GM21737 (cell line): ENCODE results near the gene MINDY3.

Experiments
- ATAC-seq: cut with Tn5 transposase; IDR thresholded peaks from one replicate; pipeline ENCODE4 v1.9.1; 2021; ENCODE audit warnings: mild to moderate bottlenecking, moderate library complexity; ENCODE audit not compliant: unreplicated experiment

The MINDY3 gene

DNA sequence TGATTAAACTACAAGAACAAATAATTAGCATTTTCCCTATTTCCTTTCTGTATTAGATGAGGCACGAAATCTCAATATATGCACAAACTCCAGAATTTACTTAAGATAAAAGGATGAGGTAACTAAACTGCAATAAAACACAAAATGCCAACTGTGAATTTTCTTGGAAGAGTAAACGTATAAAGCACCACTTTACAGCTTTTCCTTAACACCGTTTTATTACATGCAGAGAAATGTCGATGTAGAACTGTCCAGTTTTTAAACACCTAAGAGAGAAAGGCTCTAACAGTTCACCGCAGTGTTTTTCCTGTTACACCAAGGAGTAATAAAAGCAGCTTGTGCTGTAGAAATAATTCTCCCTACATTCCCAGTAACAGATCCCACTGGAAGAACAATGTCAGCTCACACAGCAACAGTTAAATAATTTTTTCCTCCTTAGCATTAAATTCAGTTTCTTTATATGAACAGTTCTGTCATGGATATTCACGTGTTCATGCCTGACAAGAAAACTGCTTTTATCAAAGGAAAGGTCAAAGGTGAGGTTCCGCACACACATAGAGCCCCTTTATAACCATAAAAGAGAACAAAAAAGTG is 52.0 kb downstream of the MINDY3 start:
- ATAC-seq = no peak

DNA sequence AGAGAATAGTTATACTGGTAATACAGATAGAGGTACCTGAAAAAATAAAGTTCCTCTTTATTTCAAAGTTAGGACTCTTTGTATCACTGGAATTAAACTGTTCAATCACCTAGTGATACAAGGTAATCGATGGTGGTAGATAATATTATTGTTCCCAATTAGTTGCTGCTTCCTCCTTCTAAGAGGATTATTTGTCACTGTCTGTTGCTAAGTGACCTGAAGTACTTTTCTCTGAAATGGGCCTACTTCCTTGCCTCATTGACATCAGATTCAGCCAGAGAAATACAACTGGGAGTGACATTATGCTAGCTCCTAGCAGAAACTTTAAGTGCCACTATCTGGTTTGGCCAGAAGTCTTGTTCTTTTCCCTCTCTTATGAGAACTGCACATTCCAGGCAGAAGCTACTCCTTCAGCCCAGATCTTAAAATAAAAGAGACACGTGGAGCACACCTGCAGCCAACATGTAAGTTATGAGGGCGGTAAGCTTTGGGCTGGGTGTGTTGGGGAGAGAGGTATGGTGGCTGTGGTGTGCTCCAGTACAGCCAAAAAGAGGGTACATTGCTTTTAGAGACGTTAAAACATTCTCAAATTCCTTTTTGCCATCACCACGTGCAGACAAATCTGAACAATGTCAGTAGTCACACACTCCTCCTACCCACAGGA is 54.8 kb downstream of the MINDY3 start:
- no peak for ATAC-seq

- ATAC-seq = no peak
Measured at GRCh38 chr10:15804109-15804508, 56.2 kb downstream of the MINDY3 start.

GRCh38 chr10:15802375-15802949 is 57.8 kb downstream of the MINDY3 start:
- no peak for ATAC-seq

DNA sequence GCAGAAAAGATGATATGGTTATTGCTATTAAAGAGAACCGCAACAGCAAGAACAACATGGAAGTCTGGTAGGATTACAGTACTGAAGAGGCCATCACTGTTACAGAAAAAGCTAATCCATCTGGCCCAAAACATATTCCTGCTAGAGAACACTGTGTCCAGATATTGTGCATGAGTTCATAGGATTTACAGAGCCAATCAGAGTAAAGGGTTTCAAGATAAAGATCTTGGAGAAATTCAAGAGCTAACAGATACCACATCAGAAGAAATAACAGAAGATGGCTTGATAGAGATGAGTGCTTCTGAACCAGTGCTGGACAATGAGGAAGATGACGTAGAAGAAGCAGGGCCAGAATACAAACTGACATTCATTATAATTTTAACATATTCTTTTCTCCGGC is 58.7 kb downstream of the MINDY3 start:
- no peak for ATAC-seq

DNA sequence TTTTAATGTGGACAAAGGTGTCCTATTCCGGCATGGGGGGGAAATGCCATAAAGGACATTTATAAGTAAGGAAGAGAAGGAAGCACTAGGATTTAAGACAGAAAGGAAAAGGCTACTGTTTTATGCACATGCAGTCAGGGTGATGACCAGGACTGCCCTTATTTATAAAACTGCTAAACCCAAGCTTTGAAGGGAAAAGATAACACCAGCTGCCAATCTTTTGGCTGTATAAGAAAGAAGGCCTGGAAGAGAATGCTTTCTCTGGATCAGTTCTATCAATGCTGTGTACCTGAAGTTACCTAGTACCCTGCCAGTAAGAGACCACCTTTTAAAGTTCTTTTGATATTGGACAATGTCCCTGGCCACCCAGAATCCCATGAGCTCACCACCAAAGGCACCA is 59.2 kb downstream of the MINDY3 start:
- ATAC-seq = no peak

- ATAC-seq = no peak
Measured at GRCh38 chr10:15797346-15797745, 63.0 kb downstream of the MINDY3 start.

- ATAC-seq = no peak
Measured at GRCh38 chr10:15796762-15797161, 63.5 kb downstream of the MINDY3 start.

- ATAC-seq = no peak
Measured at GRCh38 chr10:15796098-15796759, 64.1 kb downstream of the MINDY3 start.

DNA sequence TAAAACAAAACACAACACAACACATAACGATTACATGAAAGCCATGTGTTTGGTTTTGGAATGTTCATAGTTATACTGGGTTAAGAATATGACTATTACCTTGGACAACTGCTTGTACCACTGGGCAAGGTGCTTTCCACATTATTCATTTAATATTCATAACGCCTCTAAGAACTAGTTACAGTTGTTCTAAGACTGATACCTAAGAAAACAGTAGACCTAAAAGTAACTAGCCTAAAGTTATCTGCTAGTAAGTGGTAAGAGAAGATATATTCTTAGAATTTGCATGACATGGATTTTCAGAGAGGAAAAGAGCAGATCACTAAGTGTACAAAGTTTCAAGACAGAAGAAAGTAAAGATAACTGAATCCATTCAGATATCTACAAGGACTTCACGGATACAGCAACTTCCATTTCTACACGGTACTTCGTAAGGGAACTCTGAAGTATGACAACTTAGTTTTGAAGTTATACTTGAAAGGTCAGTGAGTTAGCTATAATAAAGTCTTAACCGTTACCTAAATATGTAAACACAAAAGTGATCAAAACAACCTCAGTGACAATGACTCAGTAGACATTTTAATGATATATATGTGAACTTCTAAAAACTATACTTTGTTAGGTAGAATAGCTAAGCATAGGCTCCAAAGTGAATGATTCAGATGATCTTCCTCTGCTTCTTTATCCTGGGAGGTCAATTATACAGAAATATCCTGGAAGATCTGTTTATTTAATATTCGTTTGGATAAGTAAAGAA is 65.1 kb downstream of the MINDY3 start:
- ATAC-seq = no peak

DNA sequence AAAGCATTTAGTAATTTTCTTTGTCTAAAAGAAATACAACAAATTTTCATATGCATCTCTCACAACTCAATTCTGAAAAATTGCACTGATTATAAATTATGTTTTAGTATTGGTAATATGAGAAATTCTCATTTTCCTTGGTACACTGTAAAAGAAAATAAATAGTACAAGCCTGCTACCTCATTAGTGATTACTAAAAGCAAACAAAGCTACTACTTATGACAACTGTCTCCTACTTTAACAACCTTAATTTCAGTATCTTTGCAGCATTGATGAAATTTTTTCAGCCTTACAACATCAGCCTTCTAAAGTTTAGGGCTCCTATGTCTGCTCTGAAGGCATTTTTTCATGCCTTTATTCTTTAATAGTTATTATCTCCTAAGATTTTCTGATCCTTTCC is 65.7 kb downstream of the MINDY3 start:
- ATAC-seq = no peak

- no peak for ATAC-seq
Measured at GRCh38 chr10:15793664-15794063, 66.6 kb downstream of the MINDY3 start.

GRCh38 chr10:15792777-15793176 is 67.5 kb downstream of the MINDY3 start:
- ATAC-seq = no peak

GRCh38 chr10:15791816-15792524 is 68.3 kb downstream of the MINDY3 start:
- ATAC-seq = no peak

GRCh38 chr10:15789793-15790525 is 70.3 kb downstream of the MINDY3 start:
- ATAC-seq = no peak

- ATAC-seq = no peak
Measured at GRCh38 chr10:15787426-15787825, 72.9 kb downstream of the MINDY3 start.

DNA sequence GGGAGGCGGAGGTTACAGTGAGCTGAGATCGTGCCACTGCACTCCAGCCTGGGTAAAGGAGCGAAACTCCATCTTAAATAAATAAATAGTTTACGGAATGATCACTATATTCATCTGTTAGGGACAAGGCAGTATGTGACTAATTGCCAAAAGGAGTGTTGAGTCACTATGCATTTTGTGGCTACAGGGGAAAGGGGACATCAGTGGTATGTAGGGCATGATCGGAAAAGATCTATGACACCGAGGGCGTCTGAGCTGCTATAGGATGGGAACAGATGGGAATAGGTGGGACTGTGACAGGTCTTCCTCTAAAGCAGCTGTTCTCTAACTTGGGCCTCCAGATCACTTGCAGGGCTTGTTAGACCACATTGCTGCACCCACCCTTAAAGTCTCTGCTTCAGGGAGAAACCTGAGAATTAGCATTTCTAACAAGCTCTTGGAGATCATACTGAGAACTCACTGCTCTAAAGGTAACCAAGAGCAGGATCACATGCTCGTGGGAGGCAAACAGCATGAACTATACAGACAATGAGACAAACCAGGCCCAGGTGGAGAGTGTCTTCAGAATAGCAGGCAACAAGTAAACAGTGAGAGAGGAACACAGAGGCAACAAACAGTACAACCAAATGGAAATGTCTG is 75.5 kb downstream of the MINDY3 start:
- no peak for ATAC-seq

DNA sequence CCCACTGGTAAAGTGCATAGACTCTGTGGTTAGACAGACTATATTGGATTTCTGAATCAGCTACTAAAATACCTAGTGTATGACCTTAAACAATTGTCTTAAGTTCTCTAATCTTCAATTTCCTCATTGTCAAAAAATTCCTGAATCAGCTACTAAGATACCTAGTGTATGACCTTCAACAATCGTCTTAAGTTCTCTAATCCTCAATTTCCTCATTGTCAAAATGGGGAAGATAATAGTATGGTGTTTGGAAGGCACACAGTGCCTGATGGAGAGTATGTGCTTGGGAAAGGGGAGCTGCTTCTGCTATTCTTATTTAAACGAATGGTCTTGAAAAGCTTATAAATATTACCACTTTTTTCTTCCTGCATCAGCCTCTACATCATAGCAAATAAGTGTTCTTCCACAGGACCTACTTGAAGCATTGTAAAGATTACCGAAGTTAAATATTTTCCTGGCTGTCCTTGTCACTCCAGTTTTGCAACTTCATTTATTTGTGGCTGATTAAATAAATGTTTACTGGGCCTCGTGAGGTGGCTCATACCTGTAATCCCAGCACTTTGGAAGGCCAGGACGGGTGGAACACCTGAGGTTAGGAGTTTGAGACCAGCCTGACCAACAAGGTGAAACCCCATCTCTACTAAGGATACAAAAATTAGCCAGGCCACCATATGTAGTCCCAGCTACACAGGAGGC is 76.2 kb downstream of the MINDY3 start:
- no peak for ATAC-seq

DNA sequence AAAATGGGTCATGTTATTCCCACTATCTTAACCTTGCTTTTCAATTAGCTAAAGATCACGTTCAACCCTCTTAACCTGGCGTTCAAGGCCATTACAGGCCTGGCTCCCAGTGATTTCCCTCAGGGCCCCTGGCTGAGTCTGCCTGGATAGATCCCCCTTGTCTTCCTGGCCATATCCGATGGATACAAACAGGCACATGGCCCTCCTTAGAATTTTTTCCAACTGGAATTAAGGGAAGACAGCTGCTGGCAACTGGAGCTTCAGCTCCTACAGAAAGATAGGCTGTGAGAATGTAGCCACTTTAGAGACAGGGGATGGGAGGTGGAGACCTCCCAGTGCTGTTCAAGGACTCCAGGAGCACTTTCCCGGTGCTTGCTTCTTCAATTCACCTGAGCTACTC is 77.5 kb downstream of the MINDY3 start:
- no peak for ATAC-seq
